Peyer's patch (tissue), 4 donors: ENCODE data around the gene FARP2. TPM values are rescaled to one million over a fixed set of nuclear protein-coding genes. Genes with fewer than 3 reads are reported as not detected.

Source experiments
- DNase-seq, 3 donors: peaks; one replicate each; pipeline ENCODE4 v3.0.0-alpha.2; 2017 to 2019
- H3K27ac ChIP-seq, 4 donors: fragments of 200-600 bp; sonication (generic); one replicate each; pipeline ENCODE4 v1.5.1; 2016 to 2019
- H3K27me3 ChIP-seq, 2 donors: fragments of 200-600 bp; sonication (generic); one replicate each; pipeline ENCODE4 v1.5.1; 2019
- H3K36me3 ChIP-seq, 3 donors: fragments of 200-600 bp; sonication (generic); one replicate each; pipeline ENCODE4 v1.5.1; 2016 to 2019
- H3K4me1 ChIP-seq, 4 donors: fragments of 200-600 bp; sonication (generic); one replicate each; pipeline ENCODE4 v1.5.1; 2016 to 2019
- H3K4me3 ChIP-seq, 4 donors: fragments of 200-600 bp; sonication (generic); 1 replicate in 3 of 4; 2 replicates in 1 of 4; pipeline ENCODE4 v1.5.1; 2016 to 2019; ENCODE audit warnings: mild to moderate bottlenecking in 1 of 4
- H3K9me3 ChIP-seq, 4 donors: fragments of 200-600 bp; sonication (generic); one replicate each; pipeline ENCODE4 v1.5.1; 2016 to 2019; ENCODE audit warnings: mild to moderate bottlenecking in 1 of 4
- POLR2A ChIP-seq, 2 donors: fragments of 450-650 bp; IDR thresholded peaks; one replicate each; pipeline ENCODE4 v1.5.1; 2017; ENCODE audit warnings: antibody characterized with exemption in 2 of 2, mild to moderate bottlenecking in 2 of 2, moderate library complexity in 2 of 2
- small RNA-seq, 2 donors: library from RNA; depleted of rRNA; stranded (forward); fragments of <200 nt; gene quantifications; one replicate each; pipeline ENCODE3, GENCODE V24; 2016
- total RNA-seq, 4 donors: library from RNA; depleted of rRNA; stranded (reverse); fragments of >200 nt; gene quantifications; one replicate each; pipeline ENCODE4 v1.1.0, GENCODE V29; 2016
- TF ChIP-seq, protein P1 (sequence below), 6 experiments: fragments of 450-650 bp in 4 of 6; fragments of 200-600 bp in 2 of 6; sonication (generic) in 1 of 6; IDR thresholded peaks; one replicate each; pipeline ENCODE4 v1.5.1; 2017 to 2019; ENCODE audit warnings: antibody characterized with exemption in 6 of 6, mild to moderate bottlenecking in 3 of 6, moderate library complexity in 1 of 6

Gene FARP2
- total RNA-seq, 4 donors from 2014 or later: 107 to 169 (median 140) TPM

DNA sequence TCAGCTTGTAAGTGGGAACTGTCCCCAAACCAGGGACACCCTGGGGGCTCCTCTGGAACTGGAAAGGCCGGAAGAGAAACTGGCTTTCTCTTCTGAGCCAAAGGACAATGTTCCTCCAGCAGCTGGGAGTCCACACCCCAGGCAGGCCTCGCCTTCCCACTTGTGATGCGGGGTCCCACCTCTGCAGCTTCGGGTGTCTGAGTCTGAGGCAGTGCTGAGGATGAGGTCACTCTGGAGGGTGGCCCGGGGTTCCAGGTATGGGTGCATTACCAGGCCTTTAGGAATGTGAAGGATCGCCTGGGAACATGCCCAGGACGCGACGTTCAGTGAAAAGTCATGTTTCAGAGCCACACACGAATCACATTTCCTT lies 184.3 kb downstream of the FARP2 start:
- Histone ChIP-seq H3K27me3 (no peaks in the 10 kb centered on the region), H3K36me3 (no peaks in the 10 kb centered on the region), H3K4me1 (peaks cover 0 to 9% (median 0%) of the 10 kb centered on the region in 4 donors), H3K4me3 (peak overlapping the region in 2 of 4 donors; percentile 41 to 47), H3K9me3 (peaks cover 0 to 6% (median 0%) of the 10 kb centered on the region in 4 donors), H3K27ac (no peak overlapping the region)
- no peak for TF ChIP-seq POLR2A (IDR thresholded peaks at IDR 0.05)
- TF ChIP-seq, protein P1, sequence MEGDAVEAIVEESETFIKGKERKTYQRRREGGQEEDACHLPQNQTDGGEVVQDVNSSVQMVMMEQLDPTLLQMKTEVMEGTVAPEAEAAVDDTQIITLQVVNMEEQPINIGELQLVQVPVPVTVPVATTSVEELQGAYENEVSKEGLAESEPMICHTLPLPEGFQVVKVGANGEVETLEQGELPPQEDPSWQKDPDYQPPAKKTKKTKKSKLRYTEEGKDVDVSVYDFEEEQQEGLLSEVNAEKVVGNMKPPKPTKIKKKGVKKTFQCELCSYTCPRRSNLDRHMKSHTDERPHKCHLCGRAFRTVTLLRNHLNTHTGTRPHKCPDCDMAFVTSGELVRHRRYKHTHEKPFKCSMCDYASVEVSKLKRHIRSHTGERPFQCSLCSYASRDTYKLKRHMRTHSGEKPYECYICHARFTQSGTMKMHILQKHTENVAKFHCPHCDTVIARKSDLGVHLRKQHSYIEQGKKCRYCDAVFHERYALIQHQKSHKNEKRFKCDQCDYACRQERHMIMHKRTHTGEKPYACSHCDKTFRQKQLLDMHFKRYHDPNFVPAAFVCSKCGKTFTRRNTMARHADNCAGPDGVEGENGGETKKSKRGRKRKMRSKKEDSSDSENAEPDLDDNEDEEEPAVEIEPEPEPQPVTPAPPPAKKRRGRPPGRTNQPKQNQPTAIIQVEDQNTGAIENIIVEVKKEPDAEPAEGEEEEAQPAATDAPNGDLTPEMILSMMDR (IDR thresholded peaks at IDR 0.05): no peak
- no peak for DNase-seq

DNA sequence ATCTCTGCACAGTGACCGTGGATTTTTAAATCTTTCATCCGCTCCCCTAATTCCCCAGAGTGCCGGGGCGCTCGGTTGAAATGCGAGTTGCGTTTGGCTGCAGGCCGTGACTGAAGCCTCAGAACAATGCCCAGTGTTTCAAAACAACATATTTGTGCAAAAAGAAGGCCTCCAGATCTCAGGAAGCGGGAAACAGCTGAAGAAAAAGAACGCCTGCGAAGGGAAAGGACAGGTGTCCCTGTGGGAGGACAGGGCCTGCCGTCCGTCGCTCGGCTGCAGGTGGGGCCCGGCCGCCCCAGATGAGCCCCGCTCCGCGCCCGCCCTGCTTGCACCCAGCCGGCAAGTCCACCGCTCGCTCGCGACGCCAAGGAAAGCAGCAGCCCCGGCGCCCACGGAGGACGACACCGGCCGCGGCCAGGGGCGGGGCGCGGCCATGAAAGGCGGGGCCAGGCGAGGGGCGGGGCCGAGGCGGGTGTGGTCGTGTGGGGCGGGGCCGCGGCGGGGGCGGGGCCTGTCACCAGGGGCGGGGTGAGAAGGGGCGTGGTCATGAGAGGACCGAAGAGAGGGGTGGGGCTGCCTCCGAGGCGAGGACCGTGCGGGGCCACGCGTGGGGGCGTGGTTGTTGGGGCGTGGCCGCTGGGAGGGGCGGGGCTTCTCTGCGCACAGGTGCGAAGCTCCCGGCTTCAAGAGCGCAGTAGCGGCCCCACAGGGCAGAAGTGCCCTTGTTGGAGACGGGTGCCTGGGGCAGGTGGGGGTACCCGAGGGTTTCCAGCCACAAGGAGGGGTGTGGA lies 184.9 kb downstream of the FARP2 start:
- Histone ChIP-seq H3K9me3 (peaks cover 0 to 6% (median 0%) of the 10 kb centered on the region in 4 donors), H3K4me1 (peaks cover 0 to 9% (median 0%) of the 10 kb centered on the region in 4 donors), H3K27me3 (no peaks in the 10 kb centered on the region), H3K36me3 (no peaks in the 10 kb centered on the region), H3K27ac (peak overlapping the region in 1 of 4 donors; percentile 31), H3K4me3 (peak overlapping the region; percentile 17 to 47 (median 34))
- TF ChIP-seq, protein P1 (IDR thresholded peaks at IDR 0.05): no peak
- TF ChIP-seq POLR2A (IDR thresholded peaks at IDR 0.05): no peak
- peak; percentile 31 to 84 (median 73) for DNase-seq

DNA sequence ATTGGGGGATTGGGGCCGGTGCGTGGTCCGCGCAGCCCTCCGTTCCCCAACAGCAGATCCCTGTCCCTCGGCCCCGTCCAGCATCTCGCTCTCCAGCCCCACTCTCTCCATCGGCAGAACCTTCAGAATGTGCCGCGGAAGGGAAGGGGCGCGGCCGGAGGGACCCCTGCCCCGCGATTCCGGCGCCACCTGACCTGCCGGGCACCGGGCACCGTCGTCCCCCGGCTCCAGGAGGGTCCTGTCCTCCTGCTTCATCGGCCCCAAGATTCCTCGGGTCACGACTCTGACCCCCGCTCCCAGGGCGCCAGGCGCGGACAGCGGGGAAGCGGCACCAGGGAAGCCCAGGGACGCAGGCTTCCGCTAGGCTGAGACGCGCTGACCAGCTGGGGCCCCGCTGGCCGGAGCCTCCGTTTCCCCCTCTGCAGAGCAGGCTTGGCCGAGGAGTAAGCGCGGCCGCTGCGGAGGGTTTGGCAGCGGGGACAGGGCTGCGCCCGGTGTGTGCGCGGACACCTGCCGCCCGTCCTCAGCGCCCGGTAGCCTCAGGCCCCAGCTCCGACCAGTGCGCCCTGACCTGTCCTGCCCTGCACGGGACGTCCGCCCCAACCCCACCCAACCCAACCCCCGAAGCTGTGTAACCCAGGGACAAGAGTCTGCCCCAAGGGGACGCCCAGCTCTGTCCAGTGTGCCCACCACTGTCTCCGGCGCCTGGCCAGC lies 185.6 kb downstream of the FARP2 start:
- H3K36me3 ChIP-seq: no peaks in the 10 kb centered on the region
- TF ChIP-seq, protein P1 (IDR thresholded peaks at IDR 0.05): no peak
- TF ChIP-seq POLR2A (IDR thresholded peaks at IDR 0.05): no peak
- no peak for DNase-seq
- H3K27ac ChIP-seq: no peak overlapping the region
- H3K4me1 ChIP-seq: peaks cover 0 to 9% (median 0%) of the 10 kb centered on the region in 4 donors
- H3K27me3 ChIP-seq: no peaks in the 10 kb centered on the region
- peaks cover 0 to 6% (median 0%) of the 10 kb centered on the region in 4 donors for H3K9me3 ChIP-seq
- H3K4me3 ChIP-seq: peak overlapping the region in 2 of 4 donors; percentile 26 to 27

DNA sequence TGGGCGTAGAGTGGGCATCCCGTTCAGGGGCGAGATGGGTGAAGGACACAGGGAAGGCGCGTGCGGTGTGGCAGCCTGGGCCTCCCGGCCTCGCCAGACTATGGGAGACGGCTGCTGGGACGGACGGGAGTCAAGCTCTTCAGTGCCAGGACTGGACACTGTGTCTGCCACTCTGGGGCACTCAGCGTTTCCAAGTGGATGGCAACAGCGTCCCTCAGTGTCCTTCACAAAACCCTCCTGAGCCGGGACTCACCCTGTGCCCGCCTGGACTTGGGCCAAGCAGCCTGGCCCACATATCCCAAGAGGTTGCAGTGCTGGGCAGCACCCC lies 186.2 kb downstream of the FARP2 start:
- H3K4me1 ChIP-seq: peaks cover 0 to 9% (median 0%) of the 10 kb centered on the region in 4 donors
- no peaks in the 10 kb centered on the region for H3K27me3 ChIP-seq
- H3K9me3 ChIP-seq: peaks cover 0 to 6% (median 0%) of the 10 kb centered on the region in 4 donors
- no peak for DNase-seq
- no peak overlapping the region for H3K4me3 ChIP-seq
- no peaks in the 10 kb centered on the region for H3K36me3 ChIP-seq
- TF ChIP-seq, protein P1 (IDR thresholded peaks at IDR 0.05): no peak
- no peak for TF ChIP-seq POLR2A (IDR thresholded peaks at IDR 0.05)
- no peak overlapping the region for H3K27ac ChIP-seq

Small RNA genes within 50 kb of the gene (small RNA-seq; reads per million reads assigned to genes)
- gene MIR3133: 0 reads per million in 2 donors

Other genes with a start within 250 kb of the FARP2 start
- 100 to 1,000 TPM in 1 of 4 donors, 10 to 100 TPM in 3; 12.1 to 790 (median 26.7) TPM for gene PASK, start 206.8 kb upstream of the FARP2 start, total RNA-seq
- gene PPP1R7, start 205.8 kb upstream of the FARP2 start, total RNA-seq: 10 to 100 TPM; 13.2 to 44.0 (median 28.1) TPM
- gene ANO7, start 167.6 kb upstream of the FARP2 start, total RNA-seq: 100 to 1,000 TPM in 3 of 4 donors, 10 to 100 TPM in 1; 89.1 to 188 (median 102) TPM
- 100 to 1,000 TPM; 361 to 651 (median 454) TPM for gene HDLBP, start 40.6 kb upstream of the FARP2 start, total RNA-seq
- 100 to 1,000 TPM; 175 to 281 (median 193) TPM for gene SEPTIN2, start 40.4 kb upstream of the FARP2 start, total RNA-seq
- 100 to 1,000 TPM; 149 to 356 (median 275) TPM for gene STK25, start 152.3 kb downstream of the FARP2 start, total RNA-seq
- 10 to 100 TPM in 3 of 4 donors, 1 to 10 TPM in 1; 6.7 to 20.2 (median 15.5) TPM for gene BOK, start 202.5 kb downstream of the FARP2 start, total RNA-seq